PFSK-1 (cell line): ENCODE measurements around the gene ZBTB34.

Experiments
- FOXP2 ChIP-seq: optimal IDR thresholded peaks from 2 replicates; pipeline ENCODE3; 2011; ENCODE audit warnings: borderline replicate concordance, control low read depth, inconsistent platforms; ENCODE audit not compliant: insufficient read depth; ENCODE audit errors: extremely low read length, extremely low read depth
- POLR2AphosphoS5 ChIP-seq: IDR thresholded peaks from 2 replicates; pipeline ENCODE4 v1.6.1; 2012; ENCODE audit warnings: low read depth, mild to moderate bottlenecking, control low read depth, low read length, moderate library complexity
- SIN3A ChIP-seq: IDR thresholded peaks from 2 replicates; pipeline ENCODE4 v1.6.1; 2012; ENCODE audit warnings: mild to moderate bottlenecking, low read length, moderate library complexity, borderline replicate concordance; ENCODE audit not compliant: insufficient read depth
- TAF1 ChIP-seq: IDR thresholded peaks from 2 replicates; pipeline ENCODE4 v1.6.1; 2012; ENCODE audit warnings: low read length, control low read depth, borderline replicate concordance; ENCODE audit not compliant: insufficient read depth
- TF ChIP-seq, protein P1 (sequence below), 2 experiments: IDR thresholded peaks; 2 replicates each; pipeline versions ENCODE4 v1.6.1 to v1.8.0; 2011 to 2012; ENCODE audit warnings: low read depth in 2 of 2, low read length in 2 of 2, control low read depth in 1 of 2, inconsistent platforms in 1 of 2, mild to moderate bottlenecking in 1 of 2, moderate library complexity in 1 of 2; ENCODE audit not compliant: insufficient read depth in 1 of 2

ZBTB34 gene

DNA sequence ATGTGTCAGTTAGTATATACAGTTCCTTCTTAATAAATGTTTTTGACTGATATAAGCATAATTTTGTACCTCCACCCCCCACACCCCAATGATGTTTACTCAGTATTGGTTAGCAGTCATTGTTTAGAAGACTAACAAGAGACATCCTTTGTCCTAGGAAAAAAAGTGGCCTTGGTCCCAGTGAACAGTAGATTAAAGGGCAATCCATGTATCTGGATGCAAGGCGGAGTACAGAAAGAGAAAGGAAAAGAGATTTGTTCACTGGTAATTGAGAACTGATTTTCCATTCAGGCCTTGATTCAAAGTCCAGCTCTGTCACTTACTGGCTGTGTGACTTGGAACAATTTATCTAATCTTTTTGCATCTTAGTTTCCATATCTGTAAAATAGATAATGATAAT lies 58.8 kb downstream of the ZBTB34 start:
- no peak for TF ChIP-seq FOXP2
- TF ChIP-seq TAF1: no peak
- TF ChIP-seq POLR2AphosphoS5: no peak
- no peak for TF ChIP-seq SIN3A
- TF ChIP-seq, protein P1, sequence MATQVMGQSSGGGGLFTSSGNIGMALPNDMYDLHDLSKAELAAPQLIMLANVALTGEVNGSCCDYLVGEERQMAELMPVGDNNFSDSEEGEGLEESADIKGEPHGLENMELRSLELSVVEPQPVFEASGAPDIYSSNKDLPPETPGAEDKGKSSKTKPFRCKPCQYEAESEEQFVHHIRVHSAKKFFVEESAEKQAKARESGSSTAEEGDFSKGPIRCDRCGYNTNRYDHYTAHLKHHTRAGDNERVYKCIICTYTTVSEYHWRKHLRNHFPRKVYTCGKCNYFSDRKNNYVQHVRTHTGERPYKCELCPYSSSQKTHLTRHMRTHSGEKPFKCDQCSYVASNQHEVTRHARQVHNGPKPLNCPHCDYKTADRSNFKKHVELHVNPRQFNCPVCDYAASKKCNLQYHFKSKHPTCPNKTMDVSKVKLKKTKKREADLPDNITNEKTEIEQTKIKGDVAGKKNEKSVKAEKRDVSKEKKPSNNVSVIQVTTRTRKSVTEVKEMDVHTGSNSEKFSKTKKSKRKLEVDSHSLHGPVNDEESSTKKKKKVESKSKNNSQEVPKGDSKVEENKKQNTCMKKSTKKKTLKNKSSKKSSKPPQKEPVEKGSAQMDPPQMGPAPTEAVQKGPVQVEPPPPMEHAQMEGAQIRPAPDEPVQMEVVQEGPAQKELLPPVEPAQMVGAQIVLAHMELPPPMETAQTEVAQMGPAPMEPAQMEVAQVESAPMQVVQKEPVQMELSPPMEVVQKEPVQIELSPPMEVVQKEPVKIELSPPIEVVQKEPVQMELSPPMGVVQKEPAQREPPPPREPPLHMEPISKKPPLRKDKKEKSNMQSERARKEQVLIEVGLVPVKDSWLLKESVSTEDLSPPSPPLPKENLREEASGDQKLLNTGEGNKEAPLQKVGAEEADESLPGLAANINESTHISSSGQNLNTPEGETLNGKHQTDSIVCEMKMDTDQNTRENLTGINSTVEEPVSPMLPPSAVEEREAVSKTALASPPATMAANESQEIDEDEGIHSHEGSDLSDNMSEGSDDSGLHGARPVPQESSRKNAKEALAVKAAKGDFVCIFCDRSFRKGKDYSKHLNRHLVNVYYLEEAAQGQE (IDR thresholded peaks at IDR 0.05; ENCODE audit: insufficient read depth in 1 of 2, low read depth in 2 of 2, low read length in 2 of 2): no peak

DNA sequence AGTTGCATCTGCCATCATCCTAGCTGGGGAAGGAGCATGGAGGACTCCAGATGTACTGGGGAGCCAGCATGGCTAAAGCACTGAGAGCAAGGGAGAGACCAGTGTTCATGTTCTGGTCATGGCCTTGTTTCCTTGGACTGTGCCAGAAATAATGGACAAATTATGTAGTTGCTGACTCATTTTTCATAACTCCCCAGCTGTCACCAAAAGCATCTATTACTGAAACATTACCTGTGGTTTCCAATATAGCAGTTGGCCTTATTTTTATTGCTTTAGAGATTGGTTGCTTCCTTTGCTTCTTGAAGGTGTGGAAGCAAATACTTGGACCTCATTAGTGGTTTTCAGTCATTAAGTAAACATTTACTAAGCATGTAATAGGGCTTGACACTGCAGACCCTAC lies 65.4 kb downstream of the ZBTB34 start:
- no peak for TF ChIP-seq TAF1
- TF ChIP-seq FOXP2: no peak
- no peak for TF ChIP-seq POLR2AphosphoS5
- TF ChIP-seq, protein P1 (IDR thresholded peaks at IDR 0.05; ENCODE audit: insufficient read depth in 1 of 2, low read depth in 2 of 2, low read length in 2 of 2): no peak
- TF ChIP-seq SIN3A: no peak

DNA sequence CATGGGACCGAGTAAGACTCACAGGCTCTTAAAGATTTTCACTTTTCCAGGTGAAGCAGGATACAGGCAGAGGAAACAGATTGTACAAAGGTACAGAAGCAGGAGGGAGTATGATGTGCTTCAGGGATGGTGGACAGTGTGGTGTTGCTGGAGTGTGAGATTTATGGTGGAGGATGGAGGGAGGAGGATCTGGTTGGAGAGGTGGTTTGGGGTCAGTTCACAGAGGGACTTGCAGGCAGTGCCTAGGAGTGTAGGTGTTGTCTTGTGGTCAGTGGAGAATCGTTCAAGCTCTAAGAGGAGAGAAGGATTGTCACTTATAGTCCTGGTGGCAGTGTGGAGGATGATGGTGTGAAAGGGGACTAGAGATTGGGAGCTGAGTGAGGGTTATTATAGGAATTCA lies 65.9 kb downstream of the ZBTB34 start:
- TF ChIP-seq SIN3A: no peak
- TF ChIP-seq POLR2AphosphoS5: no peak
- TF ChIP-seq, protein P1 (IDR thresholded peaks at IDR 0.05; ENCODE audit: insufficient read depth in 1 of 2, low read depth in 2 of 2, low read length in 2 of 2): no peak
- no peak for TF ChIP-seq TAF1
- no peak for TF ChIP-seq FOXP2

DNA sequence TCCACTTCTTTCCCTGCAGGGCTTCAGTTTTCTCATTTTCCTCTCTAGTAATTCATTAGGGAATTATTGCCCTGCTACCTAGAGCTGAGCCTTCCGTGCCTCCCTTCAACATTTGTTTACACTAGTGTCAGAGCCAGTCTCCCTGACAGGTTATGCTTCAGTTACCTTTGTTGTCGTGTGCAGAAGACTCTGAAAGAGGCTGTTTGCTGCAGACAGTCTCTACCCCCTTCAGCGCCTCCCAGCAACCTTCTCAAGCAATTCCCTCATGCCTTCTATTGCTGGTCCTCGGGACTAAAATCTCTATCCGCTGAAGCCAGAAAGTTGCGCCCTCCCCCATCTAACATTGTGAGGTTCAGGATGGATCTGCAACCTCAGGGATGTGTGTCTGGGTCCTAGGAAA lies 67.0 kb downstream of the ZBTB34 start:
- no peak for TF ChIP-seq POLR2AphosphoS5
- TF ChIP-seq FOXP2: no peak
- no peak for TF ChIP-seq TAF1
- TF ChIP-seq, protein P1 (IDR thresholded peaks at IDR 0.05; ENCODE audit: insufficient read depth in 1 of 2, low read depth in 2 of 2, low read length in 2 of 2): no peak
- TF ChIP-seq SIN3A: no peak

DNA sequence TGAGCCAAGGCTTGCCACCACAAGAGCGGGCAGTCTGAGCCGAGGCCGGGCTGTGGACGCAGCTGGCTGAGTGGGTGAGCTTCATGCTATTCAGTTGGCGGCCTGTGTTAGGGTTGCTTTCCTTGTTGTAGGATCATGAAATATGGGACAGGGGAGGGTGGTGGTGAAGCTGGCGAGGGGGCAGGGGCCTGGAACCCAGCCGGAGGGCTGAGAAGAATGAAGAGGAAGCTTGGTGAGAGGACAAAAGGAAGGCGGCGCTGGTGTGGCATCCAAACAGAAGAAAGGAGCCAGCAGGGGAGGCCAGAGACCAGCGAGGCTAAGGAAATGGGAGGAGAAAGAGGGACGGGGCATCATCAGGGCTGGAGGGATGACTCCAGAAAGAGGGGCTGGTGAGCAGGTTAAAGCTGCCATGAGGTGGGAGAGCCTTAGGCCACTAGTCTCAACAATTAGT lies 72.5 kb downstream of the ZBTB34 start:
- no peak for TF ChIP-seq TAF1
- TF ChIP-seq, protein P1 (IDR thresholded peaks at IDR 0.05; ENCODE audit: insufficient read depth in 1 of 2, low read depth in 2 of 2, low read length in 2 of 2): no peak
